ENCODE measurements around the gene TMEM14B.

- no peak for TF ChIP-seq POLR2A (IDR thresholded peaks at IDR 0.05)
- TF ChIP-seq CTCF (IDR thresholded peaks at IDR 0.05): no peak
Observed at GRCh38 chr6:10756085-10756484, 8.5 kb downstream of the TMEM14B start.
